Esophagus muscularis mucosa (tissue), 3 donors: ENCODE results near the gene IFT88.

Experiments used
- CTCF ChIP-seq, 3 experiments: fragments of 200-600 bp in 2 of 3; fragments of 450-650 bp in 1 of 3; sonication (generic) in 2 of 3; IDR thresholded peaks; one replicate each; pipeline ENCODE4 v1.5.1; 2017 to 2019; ENCODE audit warnings: antibody characterized with exemption in 3 of 3, mild to moderate bottlenecking in 2 of 3, moderate library complexity in 1 of 3
- POLR2AphosphoS5 ChIP-seq, 2 donors: sonication (generic); formaldehyde crosslinking; IDR thresholded peaks; one replicate each; pipeline ENCODE4 v1.6.1; 2017; ENCODE audit warnings: antibody characterized with exemption in 2 of 2

- TF ChIP-seq CTCF (IDR thresholded peaks at IDR 0.05): no peak
- TF ChIP-seq POLR2AphosphoS5 (IDR thresholded peaks at IDR 0.05): no peak
Observed at GRCh38 chr13:20699715-20700114, 132.8 kb downstream of the IFT88 start.
